Subcutaneous adipose tissue (tissue), 4 donors: Measurements from ENCODE around the gene GRIN2A. TPM values are rescaled to one million over a fixed set of nuclear protein-coding genes. Genes with fewer than 3 reads are reported as not detected.

ENCODE experiments used
- CTCF ChIP-seq: fragments of 450-650 bp; IDR thresholded peaks from one replicate; pipeline ENCODE4 v1.5.1; 2016; ENCODE audit warnings: low read depth, mild to moderate bottlenecking, control low read depth, antibody characterized with exemption, moderate library complexity
- total RNA-seq, 4 donors: library from RNA; depleted of rRNA; stranded (reverse); fragments of >200 nt; gene quantifications; one replicate each; pipeline ENCODE4 v1.1.0, GENCODE V29; 2016

The GRIN2A gene
- total RNA-seq, 4 donors from 2014 or later: under 0.01 to 0.19 (median 0.17) TPM; not detected in 1

- no peak for TF ChIP-seq CTCF
These were observed 377.1 kb downstream of the GRIN2A start for GRCh38 chr16:9805109-9805508.

GRCh38 chr16:9802160-9802559, 380.1 kb downstream of the GRIN2A start:
- TF ChIP-seq CTCF: no peak

GRCh38 chr16:9801651-9802050, 380.6 kb downstream of the GRIN2A start:
- no peak for TF ChIP-seq CTCF

DNA sequence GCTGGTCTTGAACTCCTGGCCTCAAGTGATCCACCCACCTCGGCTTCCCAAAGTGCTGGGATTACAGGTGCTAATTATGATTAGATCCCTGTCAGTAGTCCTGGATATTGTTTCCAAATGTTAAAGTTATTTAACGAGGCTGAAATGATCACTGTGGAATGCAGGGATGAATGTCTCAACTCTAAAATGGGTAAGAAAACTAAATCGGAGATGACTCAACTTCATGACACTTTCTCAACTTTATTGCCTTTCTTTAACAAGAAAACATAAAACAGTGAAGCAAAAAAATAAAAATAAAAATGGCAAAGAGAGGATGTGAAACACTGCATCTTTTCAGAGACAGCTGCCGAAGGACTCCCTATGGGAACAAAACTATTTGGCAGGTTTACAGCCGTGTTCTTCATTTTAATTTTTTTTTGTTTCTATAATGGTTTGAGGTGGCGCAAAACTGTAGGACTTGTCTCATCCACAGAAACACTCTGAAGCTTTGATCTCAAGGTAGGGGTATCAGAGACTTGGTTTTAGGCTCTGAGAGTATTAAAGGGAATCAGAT, 382.0 kb downstream of the GRIN2A start:
- no peak for TF ChIP-seq CTCF

- TF ChIP-seq CTCF: no peak
These were observed 383.2 kb downstream of the GRIN2A start for GRCh38 chr16:9798952-9799580.

- TF ChIP-seq CTCF: no peak
These were observed 383.8 kb downstream of the GRIN2A start for GRCh38 chr16:9798474-9798873.

DNA sequence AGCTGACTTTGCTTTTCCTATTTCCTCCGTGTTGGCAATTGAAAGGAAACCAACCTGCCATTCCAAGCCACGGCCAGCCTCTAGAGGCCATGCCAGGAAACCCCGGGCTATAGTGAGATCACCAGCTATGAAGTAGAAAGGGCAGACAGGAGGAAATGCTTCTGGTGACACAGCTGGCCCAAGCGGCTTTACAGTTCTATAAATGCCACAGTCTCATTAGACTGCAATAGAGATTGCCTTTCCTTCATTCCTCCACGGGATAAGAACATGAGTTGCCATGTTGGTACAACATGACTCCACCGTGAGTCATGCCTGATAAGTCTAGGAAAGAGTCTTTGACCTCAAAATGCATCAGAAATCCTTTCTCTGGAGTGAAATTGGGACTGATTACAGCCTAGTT, 384.9 kb downstream of the GRIN2A start:
- TF ChIP-seq CTCF: no peak
